Measurements from ENCODE around the gene FHIP2A. TPM values are rescaled to one million over a fixed set of nuclear protein-coding genes. Genes with fewer than 3 reads are reported as not detected.
"Not testable (repeated sequence)": the region's sequence is repeated elsewhere in the genome, so short reads cannot be mapped to it uniquely, and the experiment has no call there.

The FHIP2A gene
- total RNA-seq, 4 donors from 2014 or later, result 4.8 to 16.2 (median 9.0) TPM

- intact Hi-C loops (cut with DNase I), result loop anchor here (5.0 to 10.0 kb wide), 2 partner anchors 225 to 308 kb away; no protein-coding TSS in a partner anchor
These were observed 41.6 kb upstream of the FHIP2A start for GRCh38 chr10:114779803-114780576.

GRCh38 chr10:114780577-114781184, 40.9 kb upstream of the FHIP2A start:
- no peak for TF ChIP-seq CTCF (IDR thresholded peaks at IDR 0.05)
- TF ChIP-seq POLR2A (IDR thresholded peaks at IDR 0.05), result no peak
- WGBS, 2 donors, result 64 to 78% methylated on average over 2 of the region's 2 CpGs

More at GRCh38 chr10:114779803-114780576, 41.6 kb upstream of the FHIP2A start:
- H3K9me3 ChIP-seq, result no peaks in the 10 kb centered on the region
- H3K27me3 ChIP-seq, result no peaks in the 10 kb centered on the region
- no peak overlapping the region for H3K4me3 ChIP-seq
- H3K36me3 ChIP-seq, result no peaks in the 10 kb centered on the region
- H3K4me1 ChIP-seq, result peaks cover 5 to 23% (median 5%) of the 10 kb centered on the region in 3 donors
- peak overlapping the region; percentile 31 to 69 (median 52) for H3K27ac ChIP-seq
- 11 to 28% methylated on average over 3 of the region's 3 CpGs for WGBS, 2 donors
- TF ChIP-seq POLR2A (IDR thresholded peaks at IDR 0.05), result no peak
- TF ChIP-seq CTCF (IDR thresholded peaks at IDR 0.05), result no peak
- DNase-seq, result no peak

GRCh38 chr10:114782666-114783065, 38.9 kb upstream of the FHIP2A start:
- Histone ChIP-seq H3K9me3 (no peaks in the 10 kb centered on the region), H3K27me3 (no peaks in the 10 kb centered on the region), H3K4me3 (no peak overlapping the region), H3K27ac (no peak overlapping the region), H3K4me1 (peaks cover 5 to 23% (median 5%) of the 10 kb centered on the region in 3 donors), H3K36me3 (no peaks in the 10 kb centered on the region)
- intact Hi-C loops (cut with DNase I), result loop anchor here (10.0 kb wide), 1 partner anchor 228 kb away; no protein-coding TSS in a partner anchor
- WGBS, 2 donors, result 88 to 94% methylated on average over 7 of the region's 7 CpGs
- DNase-seq, result no peak
- TF ChIP-seq CTCF (IDR thresholded peaks at IDR 0.05) (no peak), POLR2A (IDR thresholded peaks at IDR 0.05) (no peak)

More at GRCh38 chr10:114780577-114781184, 40.9 kb upstream of the FHIP2A start:
- intact Hi-C loops (cut with DNase I), result loop anchor here (10.0 kb wide), 1 partner anchor 226 kb away; no protein-coding TSS in a partner anchor
- Histone ChIP-seq H3K4me3 (no peak overlapping the region), H3K9me3 (no peaks in the 10 kb centered on the region), H3K4me1 (peaks cover 5 to 23% (median 5%) of the 10 kb centered on the region in 3 donors), H3K27me3 (no peaks in the 10 kb centered on the region), H3K27ac (peak overlapping the region; percentile 31 to 69 (median 52)), H3K36me3 (no peaks in the 10 kb centered on the region)
- DNase-seq, result no peak

GRCh38 chr10:114783686-114784085, 37.9 kb upstream of the FHIP2A start:
- no peak overlapping the region for H3K27ac ChIP-seq
- no peak overlapping the region for H3K4me3 ChIP-seq
- peaks cover 5 to 27% (median 5%) of the 10 kb centered on the region in 3 donors for H3K4me1 ChIP-seq
- WGBS, 2 donors, result 75 to 86% methylated on average over 7 of the region's 7 CpGs
- H3K27me3 ChIP-seq, result no peaks in the 10 kb centered on the region
- no peaks in the 10 kb centered on the region for H3K9me3 ChIP-seq
- intact Hi-C loops (cut with DNase I), result loop anchor here (10.0 kb wide), 1 partner anchor 229 kb away; no protein-coding TSS in a partner anchor
- no peak for DNase-seq
- H3K36me3 ChIP-seq, result no peaks in the 10 kb centered on the region
- TF ChIP-seq POLR2A (IDR thresholded peaks at IDR 0.05), result no peak
- no peak for TF ChIP-seq CTCF (IDR thresholded peaks at IDR 0.05)

GRCh38 chr10:114786492-114786891, 35.1 kb upstream of the FHIP2A start:
- not testable (repeated sequence) for DNase-seq, H3K27ac ChIP-seq, H3K4me1 ChIP-seq, H3K27me3 ChIP-seq, H3K36me3 ChIP-seq, H3K9me3 ChIP-seq, H3K4me3 ChIP-seq
- TF ChIP-seq CTCF (IDR thresholded peaks at IDR 0.05), result peak; percentile 47 to 78 (median 64)
- 0 to 37% methylated on average over 2 to 9 of the region's 9 CpGs for WGBS, 2 donors
- intact Hi-C loops (cut with DNase I), result loop anchor here (10.0 kb wide), 1 partner anchor 232 kb away; no protein-coding TSS in a partner anchor

- not testable (repeated sequence) for H3K27ac ChIP-seq, H3K4me3 ChIP-seq, H3K4me1 ChIP-seq, H3K36me3 ChIP-seq, DNase-seq, H3K9me3 ChIP-seq, H3K27me3 ChIP-seq
- intact Hi-C loops (cut with DNase I), result loop anchor here (10.0 kb wide), 1 partner anchor 232 kb away; no protein-coding TSS in a partner anchor
- WGBS, 2 donors, result no CpG with 5 or more reads among the region's 30 CpGs
These were observed 34.4 kb upstream of the FHIP2A start for GRCh38 chr10:114787131-114787530.
